Stimulated activated CD8-positive, alpha-beta memory T cell treated with anti-CD3 and anti-CD28 coated beads, Interleukin-4, amount 100 ng/mL, for 24 hours (primary cell): ENCODE data around the gene OSBPL7.

Experiments
- DNase-seq: peaks from one replicate; pipeline ENCODE4 v3.0.0-alpha.2; 2020; ENCODE audit warnings: low read depth

Gene OSBPL7

DNA sequence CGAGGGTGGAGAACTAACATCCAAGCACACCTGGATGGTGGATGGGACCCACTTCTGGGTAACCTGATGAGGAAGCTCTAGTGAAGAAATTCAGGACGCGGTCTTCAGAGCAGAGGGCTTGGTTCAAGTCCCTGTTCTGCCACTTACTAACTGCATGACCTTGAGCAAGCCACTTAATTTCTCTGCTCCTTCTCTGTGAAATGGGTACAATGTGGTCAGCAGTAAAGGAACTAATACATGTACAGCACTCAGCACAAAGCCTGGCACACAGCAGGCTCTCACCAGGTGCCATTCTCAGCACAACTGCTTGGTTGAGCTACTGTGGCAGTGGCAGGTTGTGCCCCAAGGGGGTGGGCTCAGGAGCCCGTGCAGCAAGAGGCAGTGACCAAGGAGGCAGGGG, 1.9 kb upstream of the OSBPL7 start:
- DNase-seq = no peak

DNA sequence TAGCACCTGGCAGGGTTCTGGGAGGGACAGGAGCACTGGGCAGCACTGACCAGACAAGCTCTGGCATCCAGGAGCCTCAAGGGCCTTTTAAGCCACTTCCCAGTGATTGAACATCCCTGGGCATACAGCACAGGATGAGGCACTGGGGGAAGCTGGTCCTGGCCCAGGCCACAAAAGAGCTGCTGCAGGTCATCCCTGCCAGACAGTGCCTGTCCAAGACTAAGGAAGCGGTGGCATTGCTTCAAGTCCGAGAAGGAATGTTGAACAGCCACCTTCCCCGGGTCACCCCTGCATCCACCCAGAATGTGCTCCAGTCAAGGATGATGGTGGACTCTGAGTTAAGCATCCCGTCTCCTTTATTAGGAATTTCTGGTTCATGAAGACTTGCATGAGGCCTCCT, 1.2 kb upstream of the OSBPL7 start:
- DNase-seq = no peak

DNA sequence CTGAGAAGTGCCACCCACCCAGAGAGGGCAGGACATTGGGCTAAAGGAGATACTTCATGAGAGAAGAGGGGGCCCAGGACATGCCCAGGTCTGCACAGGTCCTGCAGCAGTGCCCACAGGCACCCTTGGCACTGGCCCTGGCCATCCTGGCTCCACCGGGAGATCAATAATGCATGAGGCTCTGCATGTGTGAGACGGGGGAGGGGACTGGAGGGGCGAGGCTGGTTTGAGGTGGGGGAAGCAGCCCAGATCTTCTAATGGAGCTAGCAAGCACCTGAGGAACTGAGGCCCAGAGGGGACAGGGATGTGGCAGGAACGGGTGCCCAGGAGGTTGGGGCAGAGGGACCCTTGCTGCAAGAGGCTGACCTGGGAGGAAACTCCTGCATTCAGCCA, 567 bp downstream of the OSBPL7 start:
- no peak for DNase-seq

DNA sequence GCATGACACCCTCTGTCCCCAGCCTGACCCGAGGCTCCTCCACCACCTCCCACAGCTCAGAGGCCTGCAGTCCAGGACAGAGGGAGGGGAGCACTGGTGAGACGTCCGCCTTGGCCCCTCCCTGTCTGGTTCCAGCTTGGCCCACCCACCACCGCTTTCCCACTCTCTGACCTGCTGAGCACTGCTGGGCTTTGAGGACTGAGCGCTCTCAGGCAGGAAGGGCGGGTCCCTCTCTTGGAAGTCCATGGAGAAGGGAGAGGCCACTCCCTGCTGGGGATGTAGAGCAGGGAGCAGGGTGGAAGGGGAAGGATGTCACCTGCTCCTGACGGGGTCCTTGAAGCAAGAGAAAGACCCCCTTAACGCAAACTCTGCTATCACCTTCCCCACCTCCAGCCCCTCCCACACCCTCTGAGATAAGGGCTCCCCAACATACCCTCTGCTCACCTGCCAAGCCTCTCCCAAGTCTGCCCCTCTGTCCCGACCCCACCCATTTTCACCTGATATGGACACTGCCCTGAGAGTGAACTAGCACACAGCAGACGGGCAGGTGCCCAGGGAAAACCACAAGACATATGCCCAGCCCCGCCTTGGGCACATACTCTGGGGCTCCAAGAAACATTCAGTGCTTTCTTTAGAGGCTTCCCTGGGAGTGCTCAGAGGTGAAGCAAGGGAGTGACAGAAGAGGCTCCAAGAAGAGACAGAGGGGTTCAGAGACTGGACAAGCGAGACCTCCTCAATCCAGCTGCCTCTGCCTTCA, 1.4 kb downstream of the OSBPL7 start:
- DNase-seq = no peak

DNA sequence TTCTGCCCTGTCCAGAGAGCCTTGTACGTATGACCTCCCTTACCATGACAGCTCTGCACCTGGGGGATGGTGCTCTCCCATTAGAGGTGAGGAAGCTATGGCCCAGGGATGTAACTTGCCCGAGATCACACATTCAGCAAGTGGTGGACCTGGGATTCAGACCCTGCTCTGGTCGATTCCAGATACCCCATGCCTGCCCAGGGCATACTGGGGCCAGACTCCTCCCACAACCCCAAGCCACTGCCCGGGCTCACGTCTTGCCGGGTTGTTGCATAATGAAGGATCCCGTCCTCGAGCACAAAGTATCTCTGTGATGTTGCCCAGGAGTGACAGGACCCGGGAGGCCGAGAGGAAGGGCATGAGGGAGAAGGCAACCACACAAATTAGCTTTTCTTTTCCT, 2.1 kb downstream of the OSBPL7 start:
- DNase-seq = no peak

DNA sequence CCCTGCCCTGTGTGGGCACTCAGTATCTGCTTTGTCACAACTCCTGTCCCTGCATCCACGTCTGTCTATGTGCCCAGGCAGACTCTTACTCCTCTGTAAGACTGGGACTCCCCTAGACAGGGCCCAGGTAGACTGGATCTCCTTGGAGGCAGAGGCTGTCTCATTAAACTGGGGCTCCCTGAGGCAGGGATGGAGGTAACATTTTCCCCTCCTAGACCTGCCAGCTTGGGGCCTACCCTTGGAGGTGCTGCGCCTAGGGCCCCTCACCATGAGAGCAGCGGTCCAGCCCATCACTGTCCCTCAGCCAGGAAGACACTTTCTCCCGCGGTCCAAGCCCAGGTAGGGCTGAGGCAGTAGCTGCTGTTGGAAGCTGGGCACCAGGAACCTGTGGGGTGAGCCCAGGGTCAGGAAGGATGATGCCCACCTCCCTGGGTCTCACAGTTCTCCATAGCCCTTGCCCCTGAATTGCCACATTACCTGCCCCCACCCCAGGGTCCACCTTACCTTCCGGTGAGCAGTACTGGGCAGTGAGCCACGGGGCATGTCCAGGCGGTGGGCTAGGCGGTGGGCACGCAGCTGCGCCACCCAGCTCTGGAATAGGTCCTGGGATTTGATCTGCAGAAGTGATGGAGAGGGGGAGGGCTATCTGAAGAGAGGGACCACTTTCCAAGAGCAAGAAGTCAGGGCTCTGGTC, 3.4 kb downstream of the OSBPL7 start:
- no peak for DNase-seq

DNA sequence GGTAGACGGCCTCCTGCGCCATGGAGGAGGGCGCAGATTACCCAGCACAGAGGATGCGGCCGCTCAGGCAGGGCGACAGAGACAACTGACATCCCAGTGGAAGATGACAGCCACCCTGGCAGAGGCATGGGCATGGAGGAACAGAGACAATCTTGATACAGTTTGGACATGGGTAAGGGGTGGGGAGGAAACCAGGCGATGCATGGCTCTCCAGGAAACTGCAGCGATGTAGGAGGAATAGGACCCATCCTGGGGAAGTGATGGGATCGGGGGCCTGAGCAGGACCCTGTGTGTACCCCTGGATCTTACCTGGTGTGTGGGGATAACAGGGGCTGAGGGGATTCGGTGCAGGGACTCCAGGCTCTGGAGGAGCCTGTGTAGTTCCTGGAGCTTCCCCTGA, 4.6 kb downstream of the OSBPL7 start:
- DNase-seq = no peak

DNA sequence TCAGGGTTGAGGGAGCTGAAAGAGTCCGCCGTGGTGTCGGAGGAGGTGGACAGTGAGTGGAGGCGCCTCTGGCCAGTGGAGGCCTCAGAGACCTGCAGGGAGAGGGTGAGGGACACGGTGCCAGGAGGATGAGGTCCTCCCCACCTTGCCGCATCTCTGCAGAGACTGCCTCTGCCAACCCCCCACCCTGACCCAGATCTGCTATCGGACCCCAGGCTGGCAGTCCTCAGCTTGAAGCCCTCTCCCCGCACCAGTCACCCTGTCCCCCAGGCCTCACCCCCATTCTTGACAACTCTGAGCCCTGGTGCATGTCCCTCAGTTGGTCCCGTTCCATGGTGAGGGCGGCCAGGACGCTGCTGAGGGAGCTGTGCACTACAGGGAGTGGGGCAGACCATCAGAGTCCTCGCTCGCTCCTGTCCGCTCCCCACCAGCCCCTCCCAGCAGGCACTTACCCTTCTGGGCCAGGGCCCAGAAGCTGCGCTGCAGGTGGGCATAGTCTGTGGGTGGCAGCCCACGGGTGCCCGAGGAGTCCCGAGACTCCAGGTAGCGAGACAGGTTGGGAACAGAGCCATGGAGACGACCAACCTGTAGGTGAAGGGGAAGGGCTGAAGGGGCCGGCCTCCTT, 5.4 kb downstream of the OSBPL7 start:
- DNase-seq = no peak

DNA sequence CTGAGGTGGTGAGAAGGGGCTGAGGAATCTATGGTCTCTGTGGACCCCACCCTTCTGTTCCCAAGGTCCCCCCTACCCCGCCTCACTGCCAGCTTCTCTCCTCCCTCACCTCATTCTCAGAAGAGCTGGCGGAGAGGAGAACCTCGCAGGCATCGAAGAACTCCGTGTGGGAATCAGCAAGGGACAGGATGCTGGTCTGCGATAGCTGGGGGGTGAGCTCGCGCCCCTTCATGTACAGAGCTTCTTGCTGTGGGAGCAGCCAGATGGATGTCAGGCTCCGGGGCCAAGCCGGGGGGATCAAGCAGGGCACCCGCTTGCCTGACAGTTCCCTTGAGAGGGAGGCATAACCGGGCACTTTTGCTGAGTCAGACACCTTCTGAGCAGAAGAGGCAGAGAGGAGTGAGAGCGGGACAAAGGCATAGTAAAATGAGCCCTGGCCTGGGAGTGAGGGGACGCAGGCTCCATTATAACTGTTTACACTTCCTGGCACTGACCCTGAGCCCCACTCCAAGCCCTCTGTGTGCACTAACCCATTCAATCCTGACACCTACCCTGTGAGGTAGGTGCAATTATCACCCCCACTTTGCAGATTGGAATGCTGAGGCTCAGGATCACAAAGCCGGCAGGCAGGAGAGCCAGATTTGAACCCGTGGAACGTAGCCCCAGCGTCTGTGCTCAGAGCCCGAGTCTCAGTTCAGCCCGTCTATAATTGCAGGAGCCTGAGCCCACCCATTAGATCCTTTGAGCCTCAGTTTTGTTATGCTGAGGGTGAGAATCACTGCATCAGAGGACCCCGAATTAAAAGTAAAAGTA, 6.3 kb downstream of the OSBPL7 start:
- DNase-seq = no peak

DNA sequence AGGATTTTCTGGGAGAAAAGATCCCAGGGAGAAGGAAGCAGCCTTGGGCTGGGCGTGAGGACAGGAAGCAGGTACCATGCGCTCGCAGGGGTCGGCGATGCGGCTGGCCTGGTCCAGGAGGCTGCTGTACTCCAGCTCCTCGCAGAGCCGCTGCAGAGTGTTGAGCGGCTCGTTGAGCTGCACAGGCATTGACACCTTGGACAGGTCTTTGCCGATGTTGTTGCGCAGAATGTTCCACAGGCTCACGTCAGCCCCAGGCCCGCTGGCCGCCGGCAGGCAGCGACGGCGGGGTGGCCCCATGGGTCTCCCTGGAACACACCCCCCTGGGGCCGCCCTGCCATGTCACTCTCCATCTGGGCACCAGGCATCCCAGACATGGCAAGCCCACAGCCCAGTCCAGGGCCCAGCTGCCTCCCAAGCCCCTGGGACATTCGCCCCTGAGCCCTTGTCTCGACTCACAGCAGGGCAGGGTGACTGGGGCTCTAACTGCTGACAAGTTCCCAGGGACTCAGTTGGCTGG, 8.0 kb downstream of the OSBPL7 start:
- no peak for DNase-seq

DNA sequence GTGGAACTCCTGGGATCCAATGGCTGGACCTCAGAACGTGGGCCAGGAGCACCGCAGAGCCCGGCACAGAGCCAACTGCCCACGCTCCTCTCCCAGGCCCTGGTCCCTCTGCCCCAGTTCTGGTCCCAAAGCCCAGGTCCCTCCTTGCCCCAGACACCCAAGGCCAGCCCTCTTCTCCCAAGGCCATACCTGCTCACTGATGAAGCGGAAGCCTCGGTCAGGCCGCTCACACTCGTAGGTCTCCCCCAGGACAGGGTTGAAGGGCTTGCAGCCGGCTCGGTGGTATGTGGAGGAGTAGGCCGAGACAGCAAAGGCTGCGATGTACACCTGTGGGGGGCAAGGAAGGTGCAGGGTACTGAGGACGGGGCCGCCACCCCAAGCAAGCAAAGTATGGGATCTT, 8.5 kb downstream of the OSBPL7 start:
- DNase-seq = no peak

DNA sequence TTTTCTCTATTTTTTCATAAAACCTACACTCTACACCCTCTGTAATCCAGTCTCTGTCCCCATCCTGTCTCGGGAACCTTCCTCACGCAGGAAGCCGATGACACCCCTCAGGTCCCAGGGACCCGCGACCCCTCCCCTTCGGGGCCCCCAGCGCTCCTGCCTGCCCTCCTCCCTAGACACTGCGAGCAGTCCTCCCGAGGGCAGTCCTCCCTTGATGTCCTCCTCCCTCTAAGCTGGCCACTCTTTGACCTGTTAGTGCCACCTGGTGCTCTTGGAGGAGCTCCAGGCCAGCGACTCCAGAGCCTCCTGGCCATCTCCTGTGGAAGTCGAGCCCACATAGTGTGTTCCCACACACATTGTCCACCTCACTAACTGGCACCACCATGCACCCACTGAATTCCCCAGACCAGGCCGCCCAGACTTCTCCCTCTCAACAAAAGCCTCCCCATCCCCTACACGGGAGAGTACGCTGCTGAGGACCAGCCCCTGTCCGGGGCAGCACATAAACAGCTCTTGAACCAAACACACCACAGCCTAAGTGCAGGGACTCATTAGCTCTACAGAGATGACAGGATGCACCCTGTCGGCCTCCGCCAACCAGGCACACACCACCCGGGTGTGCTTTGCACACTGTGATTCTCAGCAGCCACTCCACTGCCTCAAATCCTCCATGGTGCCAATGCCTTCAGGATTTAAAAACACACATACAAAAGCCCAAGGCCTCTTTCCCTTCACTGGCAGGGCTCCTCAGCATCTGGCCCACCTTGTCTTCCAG, 9.3 kb downstream of the OSBPL7 start:
- DNase-seq = no peak

DNA sequence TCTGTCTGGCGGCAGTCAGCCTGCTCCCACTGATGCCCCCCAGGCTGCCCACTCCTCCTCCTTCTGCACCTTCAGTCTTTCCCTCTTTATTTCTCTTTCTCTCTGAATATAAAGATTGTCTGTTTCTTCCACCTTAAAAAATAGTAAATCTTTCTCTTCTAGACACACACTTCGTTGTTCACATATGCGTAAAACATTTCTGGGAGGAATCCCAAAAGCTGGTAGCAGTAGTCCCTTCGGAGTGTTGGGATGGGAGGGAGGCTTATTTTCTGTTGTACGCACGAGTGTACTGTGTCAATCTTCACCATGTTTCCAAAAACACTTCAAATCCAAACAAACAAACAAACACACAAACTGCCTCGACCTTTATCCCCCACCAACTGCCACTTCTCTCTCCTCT, 9.9 kb downstream of the OSBPL7 start:
- no peak for DNase-seq

DNA sequence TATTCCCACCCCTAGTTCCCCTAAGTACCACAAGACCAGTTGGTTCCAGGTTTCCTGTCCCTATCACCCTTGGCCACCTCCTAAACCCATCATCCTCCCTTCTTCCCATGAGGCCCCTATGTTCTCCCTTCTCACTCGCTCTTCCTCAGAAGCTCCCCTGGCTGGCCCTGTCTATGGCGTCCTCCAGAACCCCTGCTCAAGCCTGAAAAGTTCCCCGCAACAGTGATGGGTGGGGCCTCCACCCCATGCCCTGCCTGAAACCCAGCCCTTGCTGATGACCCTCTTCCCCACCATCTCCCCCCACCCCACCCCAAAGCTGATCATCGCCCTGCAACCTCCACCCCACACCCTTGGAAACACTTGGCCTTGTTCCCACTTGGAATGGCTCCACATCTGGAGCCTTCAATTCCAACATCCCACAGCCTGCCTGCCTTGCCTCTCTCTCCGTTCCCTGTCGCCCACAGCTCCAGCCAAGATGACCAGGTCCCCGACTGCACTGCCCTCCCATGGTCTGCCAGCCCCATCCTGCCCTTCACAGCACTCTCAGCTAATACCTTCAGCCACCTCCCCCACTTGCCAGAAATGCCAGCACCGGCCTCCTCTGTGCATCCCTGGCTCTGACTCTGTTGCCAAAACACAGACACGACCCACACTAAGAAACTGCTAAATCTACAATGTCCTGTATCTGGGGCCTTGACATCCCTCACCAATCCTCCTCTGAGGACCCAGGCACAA, 10.5 kb downstream of the OSBPL7 start:
- DNase-seq = no peak

DNA sequence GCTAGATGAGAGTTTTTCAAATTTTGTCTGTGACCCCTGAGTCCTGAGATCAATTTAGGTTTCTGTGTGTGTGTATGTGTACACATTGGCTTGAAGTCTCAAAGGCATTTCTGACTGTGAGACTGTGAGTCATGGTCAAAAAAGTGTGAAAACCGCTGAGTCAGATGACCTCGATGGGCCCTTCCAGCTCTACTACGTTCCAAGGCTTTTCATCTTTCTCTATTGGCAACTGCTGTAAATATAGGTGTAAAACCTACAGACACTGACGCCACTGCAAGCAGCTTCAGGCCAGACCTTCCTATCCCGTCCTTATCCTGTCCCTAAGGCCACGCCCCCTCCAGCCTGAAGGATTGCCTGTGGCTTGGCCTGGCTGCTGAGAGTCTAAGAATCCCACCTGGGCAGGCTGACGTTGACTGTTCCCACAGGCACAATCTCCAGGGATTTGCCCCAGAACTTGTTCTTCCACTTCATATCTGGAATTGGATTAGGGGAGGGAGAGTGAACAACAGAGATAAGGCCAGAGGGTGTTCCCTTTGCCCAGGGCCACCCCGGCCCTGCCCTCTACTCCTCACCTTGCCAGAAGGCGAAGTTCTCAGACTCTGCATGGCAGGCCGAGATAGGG, 11.3 kb downstream of the OSBPL7 start:
- DNase-seq = no peak

DNA sequence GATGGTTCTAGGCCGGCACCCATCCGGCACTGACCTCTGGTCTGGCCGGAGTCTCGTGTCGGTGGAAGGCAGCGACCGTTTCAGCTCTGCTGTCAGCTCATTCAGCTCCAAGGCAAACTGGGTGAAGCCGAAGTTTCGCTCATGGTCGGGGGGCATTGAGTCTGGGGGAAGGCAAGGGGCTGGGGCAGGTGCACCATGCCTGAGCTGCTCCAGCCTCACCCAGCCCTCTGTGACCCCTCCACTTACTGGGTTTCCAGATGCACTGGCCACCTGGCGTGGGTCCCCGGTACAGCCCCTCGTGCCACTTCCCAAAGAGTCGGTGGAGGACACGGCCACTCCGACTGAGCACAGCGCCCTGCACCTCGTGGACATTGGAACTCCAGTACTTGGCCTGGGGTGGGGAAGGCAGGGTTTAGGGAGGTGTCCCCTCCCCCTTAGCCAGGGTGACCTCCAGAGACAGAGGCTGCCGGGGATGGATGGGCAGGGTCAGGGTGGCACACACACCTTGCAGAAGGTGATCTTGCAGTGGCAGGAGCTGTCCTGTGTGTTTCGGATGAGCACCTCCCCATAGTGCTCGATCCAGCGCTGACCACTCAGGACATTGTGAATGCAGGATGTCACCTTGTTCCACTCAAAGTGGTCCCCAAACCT, 12.6 kb downstream of the OSBPL7 start:
- no peak for DNase-seq

DNA sequence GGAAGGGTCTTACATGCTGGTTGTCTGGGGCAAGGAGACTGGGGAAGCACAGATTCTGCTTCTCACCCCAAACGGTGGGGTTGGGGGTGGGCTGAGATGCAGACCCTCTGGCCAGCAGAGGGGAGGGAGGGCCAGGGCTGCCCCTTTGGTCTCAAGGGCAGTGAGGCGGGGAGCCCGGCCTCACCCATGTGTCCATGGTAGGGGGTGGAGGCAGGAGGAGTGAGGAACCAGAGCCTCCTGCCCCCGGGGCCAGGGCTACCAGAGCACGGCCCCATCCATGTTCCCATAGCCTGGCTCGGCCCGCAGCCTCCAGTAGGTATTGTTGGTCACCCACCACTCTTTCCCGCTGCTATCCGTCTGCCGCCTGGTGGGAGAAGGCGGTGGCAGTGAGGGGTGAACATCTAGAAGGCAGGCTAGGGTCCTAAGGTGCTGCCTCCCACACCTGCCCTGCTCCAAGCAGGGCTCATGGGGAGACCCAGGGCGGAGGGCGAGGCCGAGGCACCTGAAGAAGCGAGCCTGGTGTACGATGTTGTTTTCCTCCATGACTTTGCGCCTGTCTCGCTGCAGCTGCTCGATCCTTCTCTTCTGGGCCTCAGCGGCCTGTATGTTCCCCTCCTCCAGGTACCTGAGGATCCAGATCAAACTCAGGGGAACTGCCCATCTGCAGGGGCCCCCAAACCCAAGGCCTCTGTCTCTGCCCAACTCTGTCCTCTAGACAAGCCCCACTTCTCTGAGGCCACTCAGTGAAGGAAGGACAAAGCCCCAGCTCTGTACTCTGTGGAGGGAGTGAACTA, 13.4 kb downstream of the OSBPL7 start:
- no peak for DNase-seq

DNA sequence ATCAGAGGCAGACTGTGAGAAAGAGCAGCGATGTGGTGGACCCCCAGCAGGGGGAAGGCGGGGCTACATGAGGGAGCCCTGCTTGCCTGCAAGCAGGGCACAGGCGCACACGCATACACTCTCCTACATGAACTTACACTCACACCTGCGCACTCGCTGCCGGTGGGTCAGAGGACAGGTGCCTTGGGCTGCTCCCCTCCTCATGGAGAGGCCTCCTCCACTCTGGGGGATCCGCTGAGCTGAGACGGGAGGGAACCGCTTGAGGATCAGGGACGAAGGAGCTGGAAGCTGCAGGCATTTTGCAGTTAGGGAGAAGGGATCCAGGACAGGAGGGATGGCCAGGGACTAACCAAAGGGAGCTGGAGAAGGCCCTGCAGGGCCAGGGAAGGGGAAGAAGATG, 14.2 kb downstream of the OSBPL7 start:
- no peak for DNase-seq

DNA sequence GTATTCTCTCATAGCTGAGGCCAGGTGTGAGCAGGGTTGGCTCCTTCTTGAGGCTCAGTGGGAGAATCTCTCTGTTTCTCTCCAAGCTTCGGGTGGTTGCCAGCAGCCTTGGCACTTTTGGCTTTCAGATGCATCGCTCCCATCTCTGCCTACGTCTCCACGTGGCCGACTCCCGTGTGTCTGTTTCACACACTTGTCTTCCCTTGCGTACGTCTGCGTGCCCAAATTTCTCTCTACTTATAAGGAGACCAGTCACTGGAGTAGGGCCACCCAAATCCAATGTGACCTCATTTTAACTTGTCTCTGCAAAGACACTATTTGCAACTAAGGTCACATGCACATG, 14.7 kb downstream of the OSBPL7 start:
- no peak for DNase-seq
